Stimulated activated CD4-positive, alpha-beta T cell treated with anti-CD3 and anti-CD28 coated beads, Interleukin-4, amount 100 ng/mL, for 4 hours (primary cell): Measurements from ENCODE around the gene ADNP2.

ENCODE experiments used
- DNase-seq, 2 experiments: peaks; one replicate each; pipeline ENCODE4 v3.0.0-alpha.2; 2020

Gene ADNP2

GRCh38 chr18:80108121-80108536 lies 933 bp upstream of the ADNP2 start:
- DNase-seq: no peak

DNA sequence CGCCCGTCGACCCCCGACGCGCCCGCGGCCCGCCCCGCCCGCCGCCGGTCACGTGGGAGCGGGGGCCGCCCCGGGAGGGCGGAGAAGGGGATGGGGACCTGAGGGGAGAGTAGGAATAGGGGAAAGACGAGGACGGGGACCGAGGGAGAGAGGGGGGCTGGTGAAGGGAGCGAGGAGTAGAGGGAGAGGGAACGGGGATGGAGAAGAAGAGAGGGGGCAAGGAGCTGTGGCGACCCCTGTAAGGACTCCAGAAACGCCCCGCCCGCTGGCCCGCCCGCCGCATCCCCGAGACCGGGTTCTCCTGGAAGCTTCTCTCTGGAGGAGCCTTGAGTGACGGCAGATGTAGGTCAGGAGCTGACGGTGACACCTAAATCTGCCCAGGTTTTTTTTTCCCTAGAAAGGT lies 615 bp downstream of the ADNP2 start:
- DNase-seq: no peak

GRCh38 chr18:80112624-80113248 lies 3.7 kb downstream of the ADNP2 start:
- DNase-seq: no peak

DNA sequence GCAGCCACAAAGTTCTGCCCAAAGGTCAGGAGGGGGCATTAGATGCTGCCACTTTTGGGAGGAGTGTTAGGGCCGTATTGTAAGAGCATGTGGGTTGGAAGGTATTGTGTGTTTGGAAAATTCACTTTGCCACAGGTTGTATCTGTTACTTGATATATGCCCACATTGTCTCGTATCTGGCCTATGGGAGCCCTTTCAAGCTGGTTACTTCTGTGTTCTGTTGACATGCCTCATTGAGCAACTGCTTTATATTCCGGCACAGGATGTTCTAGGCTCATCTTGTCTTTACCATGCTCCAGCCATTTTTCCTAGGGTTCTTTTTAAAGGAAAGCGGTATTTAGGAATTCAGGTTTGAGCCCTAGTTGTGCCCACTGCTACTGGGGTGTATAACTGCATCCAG lies 6.0 kb downstream of the ADNP2 start:
- DNase-seq: no peak

DNA sequence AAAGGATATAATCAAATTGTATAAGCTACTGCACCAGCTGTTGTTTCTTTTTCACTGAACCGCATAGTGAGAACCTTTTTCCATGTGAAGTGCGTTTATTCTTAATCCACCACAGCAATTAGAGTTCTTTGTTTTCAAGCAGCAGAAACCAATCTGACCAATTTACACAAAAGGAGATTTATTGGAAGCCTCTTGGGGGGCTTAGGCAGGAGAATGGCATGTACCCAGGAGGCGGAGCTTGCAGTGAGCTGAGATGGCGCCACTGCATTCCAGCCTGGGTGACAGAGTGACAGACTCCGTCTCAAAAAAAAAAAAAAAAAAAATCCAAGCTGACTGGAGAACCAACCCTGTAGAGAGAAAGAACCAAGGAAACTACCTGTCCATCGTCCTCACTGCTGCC lies 10.0 kb downstream of the ADNP2 start:
- no peak for DNase-seq

- no peak for DNase-seq
These were observed 11.9 kb downstream of the ADNP2 start for GRCh38 chr18:80120932-80121331.

GRCh38 chr18:80124131-80124530 lies 15.1 kb downstream of the ADNP2 start:
- no peak for DNase-seq

DNA sequence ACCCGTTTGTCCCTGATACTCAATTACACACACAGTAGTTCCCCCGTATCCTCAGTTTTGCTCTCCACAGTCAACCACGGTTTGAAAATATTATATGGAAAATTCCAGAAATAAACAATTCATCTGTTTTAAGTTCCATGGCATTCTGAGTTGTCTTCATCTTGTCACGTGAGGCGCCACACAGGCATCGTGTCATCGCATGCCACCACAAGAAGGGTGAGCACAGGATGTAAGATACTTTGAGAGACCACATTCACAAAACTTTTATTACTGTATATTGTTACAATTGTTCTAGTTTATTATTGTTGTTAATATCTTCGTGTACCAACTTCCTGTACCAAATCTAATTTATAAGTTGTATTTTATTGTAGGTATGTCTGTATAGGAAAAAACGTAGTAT lies 17.7 kb downstream of the ADNP2 start:
- DNase-seq: no peak

GRCh38 chr18:80127635-80128034 lies 18.6 kb downstream of the ADNP2 start:
- no peak for DNase-seq

DNA sequence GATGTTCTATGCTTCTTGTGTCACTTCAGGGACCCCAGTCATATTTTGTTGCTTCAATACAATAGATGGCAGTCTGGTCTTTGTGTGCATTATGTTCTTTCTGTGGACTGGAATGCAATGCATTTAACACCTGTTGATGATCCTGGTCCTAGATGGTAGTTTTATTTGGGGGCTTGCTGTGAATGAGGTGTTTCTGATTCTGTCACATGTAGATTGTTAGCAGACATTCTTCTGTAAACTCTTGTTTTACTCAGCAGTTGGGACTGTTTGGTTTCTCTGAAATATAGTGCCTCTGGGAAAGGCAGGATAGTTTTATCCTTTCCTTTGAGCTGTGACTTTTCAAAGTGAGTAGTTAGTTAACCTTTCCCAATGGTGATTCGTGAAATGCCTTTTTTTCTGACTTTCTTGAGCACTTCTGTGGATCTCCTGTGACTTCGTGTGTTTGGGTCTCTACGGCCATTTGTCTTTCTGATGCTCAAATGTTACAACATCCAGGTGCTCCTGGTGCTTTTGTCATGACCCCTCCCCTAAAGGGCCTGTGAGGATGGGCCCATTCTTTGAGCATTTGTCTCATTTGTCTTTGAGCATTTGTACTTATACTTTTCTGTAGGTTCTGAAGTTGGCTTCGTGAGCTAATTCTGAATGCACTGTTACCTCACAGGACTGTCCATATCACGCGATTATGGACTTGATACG lies 20.8 kb downstream of the ADNP2 start:
- DNase-seq: no peak

DNA sequence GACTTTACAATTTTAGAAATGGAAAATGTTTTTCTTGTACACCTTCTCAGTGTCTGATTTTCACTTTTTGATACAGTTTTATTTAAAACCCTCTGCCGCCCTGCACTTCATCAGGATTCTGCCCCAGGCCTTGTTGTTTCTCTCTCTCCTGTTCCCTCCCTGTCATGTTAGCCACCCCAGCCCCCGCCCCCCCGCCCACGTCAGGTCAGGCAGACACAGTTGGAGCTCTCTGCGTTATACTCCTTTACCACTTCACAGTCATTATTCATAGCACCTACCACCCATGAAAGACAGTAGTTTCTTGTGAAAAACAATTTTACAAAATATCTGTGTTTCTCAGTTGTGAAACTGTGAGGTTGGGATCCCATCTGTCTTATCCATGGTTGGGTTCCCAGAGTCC lies 21.5 kb downstream of the ADNP2 start:
- no peak for DNase-seq

- DNase-seq: no peak
These were observed 23.2 kb downstream of the ADNP2 start for GRCh38 chr18:80132180-80132812.

DNA sequence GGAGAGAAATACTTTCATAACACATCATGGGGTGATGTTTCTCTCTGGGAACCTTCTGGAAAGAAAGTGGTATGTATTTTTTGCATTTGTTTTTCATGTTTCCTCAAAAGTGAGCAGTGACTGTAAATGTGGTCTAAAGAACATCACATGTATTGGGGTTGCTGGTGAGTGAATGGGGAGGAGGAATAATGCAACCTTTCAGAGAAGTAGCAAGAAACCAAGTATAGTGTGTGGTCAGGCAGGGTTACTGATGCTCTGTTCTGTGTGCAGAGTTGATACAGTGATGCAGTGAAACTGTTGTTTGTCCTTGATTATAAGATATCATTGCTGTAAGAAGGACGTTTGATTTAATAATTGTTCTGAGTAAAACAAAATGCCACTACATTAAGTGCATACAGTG lies 24.1 kb downstream of the ADNP2 start:
- DNase-seq: no peak

GRCh38 chr18:80135136-80135535 lies 26.1 kb downstream of the ADNP2 start:
- DNase-seq: no peak

DNA sequence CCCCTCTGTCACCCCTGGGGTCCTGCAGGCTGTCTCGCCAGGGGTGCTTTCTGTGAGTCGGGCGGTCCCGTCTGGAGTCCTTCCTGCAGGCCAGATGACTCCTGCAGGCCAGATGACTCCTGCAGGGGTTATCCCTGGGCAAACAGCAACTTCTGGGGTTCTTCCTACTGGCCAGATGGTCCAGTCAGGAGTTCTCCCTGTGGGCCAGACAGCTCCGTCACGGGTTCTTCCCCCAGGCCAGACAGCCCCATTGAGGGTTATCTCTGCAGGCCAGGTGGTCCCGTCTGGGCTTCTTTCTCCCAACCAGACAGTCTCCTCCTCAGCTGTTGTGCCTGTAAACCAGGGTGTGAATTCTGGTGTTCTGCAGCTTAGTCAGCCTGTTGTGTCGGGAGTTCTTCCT lies 27.6 kb downstream of the ADNP2 start:
- DNase-seq: no peak

- DNase-seq: no peak
These were observed 28.1 kb downstream of the ADNP2 start for GRCh38 chr18:80137137-80137536.

DNA sequence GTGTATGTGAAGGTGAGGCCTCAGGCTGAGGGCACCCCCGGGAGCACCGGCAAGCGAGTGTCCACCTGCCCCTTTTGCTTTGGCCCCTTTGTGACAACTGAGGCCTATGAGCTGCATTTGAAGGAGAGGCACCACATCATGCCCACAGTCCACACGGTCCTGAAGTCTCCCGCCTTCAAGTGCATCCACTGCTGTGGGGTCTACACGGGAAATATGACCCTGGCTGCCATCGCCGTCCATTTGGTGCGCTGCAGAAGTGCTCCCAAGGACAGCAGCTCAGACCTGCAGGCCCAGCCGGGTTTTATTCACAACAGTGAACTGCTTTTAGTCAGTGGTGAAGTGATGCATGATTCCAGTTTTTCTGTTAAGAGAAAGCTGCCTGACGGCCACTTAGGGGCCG lies 28.9 kb downstream of the ADNP2 start:
- DNase-seq: no peak

GRCh38 chr18:80140455-80140985 lies 31.5 kb downstream of the ADNP2 start:
- no peak for DNase-seq

DNA sequence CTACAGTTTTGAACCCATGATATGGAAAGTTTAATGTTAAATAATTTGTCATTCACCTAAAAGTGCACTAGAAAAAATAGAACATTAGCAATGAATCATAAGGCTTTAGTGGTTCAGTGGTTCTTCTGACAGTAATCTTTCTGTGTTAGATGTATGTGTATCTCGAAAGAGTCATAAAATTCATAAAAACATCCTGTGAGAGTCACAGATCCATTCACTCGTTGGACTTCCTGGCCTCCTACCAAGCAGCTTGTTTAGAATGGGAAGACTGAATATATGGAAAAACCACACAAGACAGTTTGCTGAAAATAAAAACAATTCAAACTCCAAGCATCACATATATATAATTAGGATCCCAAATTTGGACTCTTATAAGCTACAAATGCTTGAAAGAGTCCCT lies 34.8 kb downstream of the ADNP2 start:
- DNase-seq: no peak

- DNase-seq: no peak
These were observed 36.2 kb downstream of the ADNP2 start for GRCh38 chr18:80145196-80145804.

GRCh38 chr18:80147037-80147417 lies 38.0 kb downstream of the ADNP2 start:
- DNase-seq: no peak

GRCh38 chr18:80147418-80148325 lies 38.6 kb downstream of the ADNP2 start:
- DNase-seq: peak; percentile 65 to 75
